Activated gamma-delta T cell (primary cell): Measurements from ENCODE around the gene STX1A.

ENCODE experiments used
- DNase-seq: peaks from one replicate; lab custom pipeline; 2025; lab: John Stamatoyannopoulos, UW

Gene STX1A

GRCh38 chr7:73707045-73707631, 12.3 kb downstream of the STX1A start:
- no peak for DNase-seq

GRCh38 chr7:73706126-73707044, 13.1 kb downstream of the STX1A start:
- DNase-seq = no peak

- DNase-seq = no peak
Observed at GRCh38 chr7:73705551-73705920, 13.9 kb downstream of the STX1A start.

GRCh38 chr7:73704640-73705550, 14.6 kb downstream of the STX1A start:
- DNase-seq = no peak

- no peak for DNase-seq
Observed at GRCh38 chr7:73703757-73704639, 15.5 kb downstream of the STX1A start.

- DNase-seq = no peak
Observed at GRCh38 chr7:73703225-73703624, 16.2 kb downstream of the STX1A start.

GRCh38 chr7:73702665-73703064, 16.8 kb downstream of the STX1A start:
- DNase-seq = no peak

- DNase-seq = no peak
Observed at GRCh38 chr7:73702226-73702625, 17.2 kb downstream of the STX1A start.

GRCh38 chr7:73701357-73701995, 18.0 kb downstream of the STX1A start:
- no peak for DNase-seq

GRCh38 chr7:73700581-73701134, 18.8 kb downstream of the STX1A start:
- DNase-seq = no peak

- DNase-seq = no peak
Observed at GRCh38 chr7:73700069-73700423, 19.4 kb downstream of the STX1A start.

- no peak for DNase-seq
Observed at GRCh38 chr7:73699370-73700068, 19.9 kb downstream of the STX1A start.

GRCh38 chr7:73698410-73698809, 21.1 kb downstream of the STX1A start:
- DNase-seq = no peak

- DNase-seq = no peak
Observed at GRCh38 chr7:73696372-73696771, 23.1 kb downstream of the STX1A start.

- no peak for DNase-seq
Observed at GRCh38 chr7:73690646-73691045, 28.8 kb downstream of the STX1A start.

- no peak for DNase-seq
Observed at GRCh38 chr7:73688288-73688687, 31.2 kb downstream of the STX1A start.

- DNase-seq = no peak
Observed at GRCh38 chr7:73685311-73685710, 34.2 kb downstream of the STX1A start.

GRCh38 chr7:73683788-73684693, 35.4 kb downstream of the STX1A start:
- no peak for DNase-seq
